HepG2 (cell line): ENCODE data around the gene CAPRIN1. TPM values are rescaled to one million over a fixed set of nuclear protein-coding genes. Genes with fewer than 3 reads are reported as not detected.

ENCODE experiments used
- CREBL2 ChIP-seq: sonication (generic); formaldehyde crosslinking; IDR thresholded peaks from 2 replicates; pipeline ENCODE4 v1.8.1; 2023; ENCODE audit warnings: missing genetic modification reagents, mild to moderate bottlenecking, borderline replicate concordance
- HMG20B ChIP-seq: conservative IDR thresholded peaks from 2 replicates; pipeline ENCODE4 v1.6.1; 2016; ENCODE audit warnings: missing genetic modification reagents, missing compliant biosample characterization
- NFATC3 ChIP-seq: sonication (generic); formaldehyde crosslinking; IDR thresholded peaks from 2 replicates; pipeline ENCODE4 v1.5.1; 2020; ENCODE audit warnings: mild to moderate bottlenecking, missing genetic modification reagents
- NFRKB ChIP-seq: fragments of 450-650 bp; IDR thresholded peaks from 2 replicates; pipeline ENCODE4 v1.6.1; 2017
- ZC3H13 ChIP-seq: sonication (generic); formaldehyde crosslinking; IDR thresholded peaks from 2 replicates; pipeline ENCODE4 v1.8.1; 2023; ENCODE audit warnings: mild to moderate bottlenecking, missing genetic modification reagents, moderate library complexity
- ZNF816 ChIP-seq: sonication (generic); formaldehyde crosslinking; IDR thresholded peaks from 2 replicates; pipeline ENCODE4 v1.8.0; 2022; ENCODE audit warnings: missing genetic modification reagents, mild to moderate bottlenecking, borderline replicate concordance
- polyA plus RNA-seq, 8 experiments: library from polyadenylated mRNA; depleted of rRNA in 3 of 8; stranded (reverse) in 7 of 8; unstranded in 1 of 8; fragments of >200 nt; fragmentation: Illumina TruSeq in 4 of 8; extraction: Trizol in 4 of 8; gene quantifications; 2 replicates each; pipeline versions ENCODE4 v1.2.1 to v1.2.3, GENCODE V29; 2011 to 2016; ENCODE audit warnings: low read depth in 4 of 8, missing spikeins in 1 of 8, mixed read lengths in 1 of 8; ENCODE audit not compliant: insufficient read depth in 1 of 8
- total RNA-seq, 5 experiments: library from RNA; depleted of rRNA; stranded (reverse); fragments of >200 nt; fragmentation: Illumina TruSeq; extraction: Trizol; gene quantifications; 2 replicates each; pipeline ENCODE4 v1.2.3, GENCODE V29; 2016; ENCODE audit warnings: low read depth in 1 of 5
- TF ChIP-seq, protein P1 (sequence below): sonication (generic); formaldehyde crosslinking; IDR thresholded peaks from 2 replicates; pipeline ENCODE4 v1.9.0; 2021; ENCODE audit warnings: mild to moderate bottlenecking, missing genetic modification reagents
- TF ChIP-seq, protein P2 (sequence below), 2 experiments: fragments of 450-650 bp in 1 of 2; sonication (generic) in 1 of 2; formaldehyde crosslinking in 1 of 2; IDR thresholded peaks; 2 replicates each; pipeline versions ENCODE4 v1.6.1 to v1.8.0; 2016 to 2022; ENCODE audit warnings: antibody characterized with exemption in 1 of 2, mild to moderate bottlenecking in 1 of 2, missing genetic modification reagents in 1 of 2

CAPRIN1 gene
- total and polyA plus RNA-seq, 2 of the 13 experiments (the other 11 are each of a cell fraction or from before 2014, with no cell fraction given) = 114 to 162 TPM

GRCh38 chr11:34136420-34136819, 84.9 kb downstream of the CAPRIN1 start (continued):
- TF ChIP-seq, protein P1, sequence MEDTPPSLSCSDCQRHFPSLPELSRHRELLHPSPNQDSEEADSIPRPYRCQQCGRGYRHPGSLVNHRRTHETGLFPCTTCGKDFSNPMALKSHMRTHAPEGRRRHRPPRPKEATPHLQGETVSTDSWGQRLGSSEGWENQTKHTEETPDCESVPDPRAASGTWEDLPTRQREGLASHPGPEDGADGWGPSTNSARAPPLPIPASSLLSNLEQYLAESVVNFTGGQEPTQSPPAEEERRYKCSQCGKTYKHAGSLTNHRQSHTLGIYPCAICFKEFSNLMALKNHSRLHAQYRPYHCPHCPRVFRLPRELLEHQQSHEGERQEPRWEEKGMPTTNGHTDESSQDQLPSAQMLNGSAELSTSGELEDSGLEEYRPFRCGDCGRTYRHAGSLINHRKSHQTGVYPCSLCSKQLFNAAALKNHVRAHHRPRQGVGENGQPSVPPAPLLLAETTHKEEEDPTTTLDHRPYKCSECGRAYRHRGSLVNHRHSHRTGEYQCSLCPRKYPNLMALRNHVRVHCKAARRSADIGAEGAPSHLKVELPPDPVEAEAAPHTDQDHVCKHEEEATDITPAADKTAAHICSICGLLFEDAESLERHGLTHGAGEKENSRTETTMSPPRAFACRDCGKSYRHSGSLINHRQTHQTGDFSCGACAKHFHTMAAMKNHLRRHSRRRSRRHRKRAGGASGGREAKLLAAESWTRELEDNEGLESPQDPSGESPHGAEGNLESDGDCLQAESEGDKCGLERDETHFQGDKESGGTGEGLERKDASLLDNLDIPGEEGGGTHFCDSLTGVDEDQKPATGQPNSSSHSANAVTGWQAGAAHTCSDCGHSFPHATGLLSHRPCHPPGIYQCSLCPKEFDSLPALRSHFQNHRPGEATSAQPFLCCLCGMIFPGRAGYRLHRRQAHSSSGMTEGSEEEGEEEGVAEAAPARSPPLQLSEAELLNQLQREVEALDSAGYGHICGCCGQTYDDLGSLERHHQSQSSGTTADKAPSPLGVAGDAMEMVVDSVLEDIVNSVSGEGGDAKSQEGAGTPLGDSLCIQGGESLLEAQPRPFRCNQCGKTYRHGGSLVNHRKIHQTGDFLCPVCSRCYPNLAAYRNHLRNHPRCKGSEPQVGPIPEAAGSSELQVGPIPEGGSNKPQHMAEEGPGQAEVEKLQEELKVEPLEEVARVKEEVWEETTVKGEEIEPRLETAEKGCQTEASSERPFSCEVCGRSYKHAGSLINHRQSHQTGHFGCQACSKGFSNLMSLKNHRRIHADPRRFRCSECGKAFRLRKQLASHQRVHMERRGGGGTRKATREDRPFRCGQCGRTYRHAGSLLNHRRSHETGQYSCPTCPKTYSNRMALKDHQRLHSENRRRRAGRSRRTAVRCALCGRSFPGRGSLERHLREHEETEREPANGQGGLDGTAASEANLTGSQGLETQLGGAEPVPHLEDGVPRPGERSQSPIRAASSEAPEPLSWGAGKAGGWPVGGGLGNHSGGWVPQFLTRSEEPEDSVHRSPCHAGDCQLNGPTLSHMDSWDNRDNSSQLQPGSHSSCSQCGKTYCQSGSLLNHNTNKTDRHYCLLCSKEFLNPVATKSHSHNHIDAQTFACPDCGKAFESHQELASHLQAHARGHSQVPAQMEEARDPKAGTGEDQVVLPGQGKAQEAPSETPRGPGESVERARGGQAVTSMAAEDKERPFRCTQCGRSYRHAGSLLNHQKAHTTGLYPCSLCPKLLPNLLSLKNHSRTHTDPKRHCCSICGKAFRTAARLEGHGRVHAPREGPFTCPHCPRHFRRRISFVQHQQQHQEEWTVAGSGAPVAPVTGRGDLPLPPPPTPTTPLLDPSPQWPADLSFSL (CRISPR knock-in tag) = no peak
- no peak for TF ChIP-seq NFATC3
- TF ChIP-seq ZC3H13 (CRISPR knock-in tag) = no peak
- TF ChIP-seq CREBL2 (CRISPR knock-in tag) = no peak
- no peak for TF ChIP-seq ZNF816 (CRISPR knock-in tag)
- no peak for TF ChIP-seq NFRKB
- TF ChIP-seq, protein P2, sequence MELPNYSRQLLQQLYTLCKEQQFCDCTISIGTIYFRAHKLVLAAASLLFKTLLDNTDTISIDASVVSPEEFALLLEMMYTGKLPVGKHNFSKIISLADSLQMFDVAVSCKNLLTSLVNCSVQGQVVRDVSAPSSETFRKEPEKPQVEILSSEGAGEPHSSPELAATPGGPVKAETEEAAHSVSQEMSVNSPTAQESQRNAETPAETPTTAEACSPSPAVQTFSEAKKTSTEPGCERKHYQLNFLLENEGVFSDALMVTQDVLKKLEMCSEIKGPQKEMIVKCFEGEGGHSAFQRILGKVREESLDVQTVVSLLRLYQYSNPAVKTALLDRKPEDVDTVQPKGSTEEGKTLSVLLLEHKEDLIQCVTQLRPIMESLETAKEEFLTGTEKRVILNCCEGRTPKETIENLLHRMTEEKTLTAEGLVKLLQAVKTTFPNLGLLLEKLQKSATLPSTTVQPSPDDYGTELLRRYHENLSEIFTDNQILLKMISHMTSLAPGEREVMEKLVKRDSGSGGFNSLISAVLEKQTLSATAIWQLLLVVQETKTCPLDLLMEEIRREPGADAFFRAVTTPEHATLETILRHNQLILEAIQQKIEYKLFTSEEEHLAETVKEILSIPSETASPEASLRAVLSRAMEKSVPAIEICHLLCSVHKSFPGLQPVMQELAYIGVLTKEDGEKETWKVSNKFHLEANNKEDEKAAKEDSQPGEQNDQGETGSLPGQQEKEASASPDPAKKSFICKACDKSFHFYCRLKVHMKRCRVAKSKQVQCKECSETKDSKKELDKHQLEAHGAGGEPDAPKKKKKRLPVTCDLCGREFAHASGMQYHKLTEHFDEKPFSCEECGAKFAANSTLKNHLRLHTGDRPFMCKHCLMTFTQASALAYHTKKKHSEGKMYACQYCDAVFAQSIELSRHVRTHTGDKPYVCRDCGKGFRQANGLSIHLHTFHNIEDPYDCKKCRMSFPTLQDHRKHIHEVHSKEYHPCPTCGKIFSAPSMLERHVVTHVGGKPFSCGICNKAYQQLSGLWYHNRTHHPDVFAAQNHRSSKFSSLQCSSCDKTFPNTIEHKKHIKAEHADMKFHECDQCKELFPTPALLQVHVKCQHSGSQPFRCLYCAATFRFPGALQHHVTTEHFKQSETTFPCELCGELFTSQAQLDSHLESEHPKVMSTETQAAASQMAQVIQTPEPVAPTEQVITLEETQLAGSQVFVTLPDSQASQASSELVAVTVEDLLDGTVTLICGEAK (IDR thresholded peaks at IDR 0.05) = no peak
- TF ChIP-seq, protein P2 (CRISPR knock-in tag; IDR thresholded peaks at IDR 0.05) = no peak
- no peak for TF ChIP-seq HMG20B
- TF ChIP-seq, all 625 proteins: peak for 0
